ENCODE measurements around the gene IRS2.

Gene IRS2

GRCh38 chr13:109707742-109708617 is 78.4 kb downstream of the IRS2 start:
- H3K4me3 ChIP-seq (ENCODE audit: insufficient read depth in 1 of 2, low read depth in 1 of 2, low read length in 2 of 2), result no peak overlapping the region
- H3K27ac ChIP-seq (ENCODE audit: low read length, poor library complexity, severe bottlenecking), result no peak overlapping the region
- H3K9ac ChIP-seq (ENCODE audit: low read length), result no peak overlapping the region
- H3K79me1 ChIP-seq (replicated peaks; ENCODE audit: low read length, poor library complexity, severe bottlenecking), result no peaks in the 10 kb centered on the region
- 91% methylated on average over 11 of the region's 14 CpGs for WGBS
- H2BK12ac ChIP-seq (ENCODE audit: low read length in 2 of 2), result peak overlapping the region in 1 of 2 experiments; percentile 8
- H3K4me2 ChIP-seq (ENCODE audit: low read length, poor library complexity, severe bottlenecking), result no peak overlapping the region
- no peak for DNase-seq
- no peak overlapping the region for H4K8ac ChIP-seq (ENCODE audit: low read length)
- H3K18ac ChIP-seq (ENCODE audit: low read depth in 1 of 2, low read length in 2 of 2), result no peak overlapping the region
- no peak overlapping the region for H2BK5ac ChIP-seq (ENCODE audit: low read depth, low read length, poor library complexity, severe bottlenecking)
- no peaks in the 10 kb centered on the region for H3K9me3 ChIP-seq (ENCODE audit: control insufficient read depth, low read length)
- H3K4me1 ChIP-seq (ENCODE audit: control insufficient read depth, insufficient read depth, low read depth, low read length), result no peaks in the 10 kb centered on the region
- no peak overlapping the region for H2BK15ac ChIP-seq (ENCODE audit: low read depth, poor library complexity, severe bottlenecking)
- H3K23ac ChIP-seq (ENCODE audit: low read length in 2 of 2), result no peak overlapping the region
- H2BK120ac ChIP-seq (ENCODE audit: low read depth, low read length), result no peak overlapping the region
- H4K91ac ChIP-seq (ENCODE audit: low read length), result peak overlapping the region; percentile 41
- H3K14ac ChIP-seq (ENCODE audit: low read length in 2 of 2), result peak overlapping the region in 1 of 2 experiments; percentile 26
- no peak overlapping the region for H3K4ac ChIP-seq (ENCODE audit: low read depth in 1 of 2, low read length in 2 of 2)
- H2AFZ ChIP-seq (ENCODE audit: low read depth, low read length), result no peak overlapping the region
- no peak overlapping the region for H2AK5ac ChIP-seq (ENCODE audit: low read length, severe bottlenecking)
- H3K36me3 ChIP-seq (ENCODE audit: control insufficient read depth in 1 of 2, insufficient read depth in 2 of 2, low read depth in 1 of 2, low read length in 2 of 2), result no peaks in the 10 kb centered on the region
- H3K27me3 ChIP-seq (ENCODE audit: control insufficient read depth in 1 of 2, insufficient read depth in 1 of 2, low read length in 2 of 2), result no peaks in the 10 kb centered on the region

GRCh38 chr13:109707044-109707741 is 79.2 kb downstream of the IRS2 start:
- 92% methylated on average over 15 of the region's 15 CpGs for WGBS
- H2AFZ ChIP-seq (ENCODE audit: low read depth, low read length), result no peak overlapping the region

GRCh38 chr13:109706015-109706715 is 80.2 kb downstream of the IRS2 start:
- Histone ChIP-seq H3K27ac (ENCODE audit: low read length, poor library complexity, severe bottlenecking) (no peak overlapping the region), H3K9me3 (ENCODE audit: control insufficient read depth, low read length) (no peaks in the 10 kb centered on the region), H2BK120ac (ENCODE audit: low read depth, low read length) (no peak overlapping the region), H3K23ac (ENCODE audit: low read length in 2 of 2) (no peak overlapping the region), H3K4me3 (ENCODE audit: insufficient read depth in 1 of 2, low read depth in 1 of 2, low read length in 2 of 2) (no peak overlapping the region), H4K91ac (ENCODE audit: low read length) (no peak overlapping the region), H3K79me1 (replicated peaks; ENCODE audit: low read length, poor library complexity, severe bottlenecking) (no peaks in the 10 kb centered on the region), H4K8ac (ENCODE audit: low read length) (no peak overlapping the region), H3K9ac (ENCODE audit: low read length) (no peak overlapping the region), H2AFZ (ENCODE audit: low read depth, low read length) (no peak overlapping the region), H3K4ac (ENCODE audit: low read depth in 1 of 2, low read length in 2 of 2) (no peak overlapping the region), H3K4me1 (ENCODE audit: control insufficient read depth, insufficient read depth, low read depth, low read length) (no peaks in the 10 kb centered on the region), H2AK5ac (ENCODE audit: low read length, severe bottlenecking) (no peak overlapping the region), H3K18ac (ENCODE audit: low read depth in 1 of 2, low read length in 2 of 2) (no peak overlapping the region), H3K27me3 (ENCODE audit: control insufficient read depth in 1 of 2, insufficient read depth in 1 of 2, low read length in 2 of 2) (no peaks in the 10 kb centered on the region), H2BK5ac (ENCODE audit: low read depth, low read length, poor library complexity, severe bottlenecking) (no peak overlapping the region), H3K14ac (ENCODE audit: low read length in 2 of 2) (no peak overlapping the region), H3K4me2 (ENCODE audit: low read length, poor library complexity, severe bottlenecking) (no peak overlapping the region), H2BK15ac (ENCODE audit: low read depth, poor library complexity, severe bottlenecking) (no peak overlapping the region), H2BK12ac (ENCODE audit: low read length in 2 of 2) (peak overlapping the region in 1 of 2 experiments; percentile 2), H3K36me3 (ENCODE audit: control insufficient read depth in 1 of 2, insufficient read depth in 2 of 2, low read depth in 1 of 2, low read length in 2 of 2) (no peaks in the 10 kb centered on the region)
- DNase-seq, result no peak
- 94% methylated on average over 11 of the region's 12 CpGs for WGBS

More at GRCh38 chr13:109707044-109707741, 79.2 kb downstream of the IRS2 start:
- H3K9me3 ChIP-seq (ENCODE audit: control insufficient read depth, low read length), result no peaks in the 10 kb centered on the region
- no peak overlapping the region for H4K8ac ChIP-seq (ENCODE audit: low read length)
- no peak overlapping the region for H3K4me3 ChIP-seq (ENCODE audit: insufficient read depth in 1 of 2, low read depth in 1 of 2, low read length in 2 of 2)
- no peaks in the 10 kb centered on the region for H3K36me3 ChIP-seq (ENCODE audit: control insufficient read depth in 1 of 2, insufficient read depth in 2 of 2, low read depth in 1 of 2, low read length in 2 of 2)
- no peak overlapping the region for H4K91ac ChIP-seq (ENCODE audit: low read length)
- H3K4me2 ChIP-seq (ENCODE audit: low read length, poor library complexity, severe bottlenecking), result no peak overlapping the region
- no peak overlapping the region for H2BK15ac ChIP-seq (ENCODE audit: low read depth, poor library complexity, severe bottlenecking)
- no peak overlapping the region for H3K9ac ChIP-seq (ENCODE audit: low read length)
- H2BK5ac ChIP-seq (ENCODE audit: low read depth, low read length, poor library complexity, severe bottlenecking), result no peak overlapping the region
- peak overlapping the region in 1 of 2 experiments; percentile 74 for H3K14ac ChIP-seq (ENCODE audit: low read length in 2 of 2)
- no peaks in the 10 kb centered on the region for H3K27me3 ChIP-seq (ENCODE audit: control insufficient read depth in 1 of 2, insufficient read depth in 1 of 2, low read length in 2 of 2)
- peak overlapping the region in 1 of 2 experiments; percentile 8 for H2BK12ac ChIP-seq (ENCODE audit: low read length in 2 of 2)
- no peak overlapping the region for H3K27ac ChIP-seq (ENCODE audit: low read length, poor library complexity, severe bottlenecking)
- no peak overlapping the region for H3K4ac ChIP-seq (ENCODE audit: low read depth in 1 of 2, low read length in 2 of 2)
- H3K18ac ChIP-seq (ENCODE audit: low read depth in 1 of 2, low read length in 2 of 2), result no peak overlapping the region
- no peak for DNase-seq
- H2AK5ac ChIP-seq (ENCODE audit: low read length, severe bottlenecking), result no peak overlapping the region
- no peak overlapping the region for H2BK120ac ChIP-seq (ENCODE audit: low read depth, low read length)
- H3K79me1 ChIP-seq (replicated peaks; ENCODE audit: low read length, poor library complexity, severe bottlenecking), result no peaks in the 10 kb centered on the region
- no peaks in the 10 kb centered on the region for H3K4me1 ChIP-seq (ENCODE audit: control insufficient read depth, insufficient read depth, low read depth, low read length)
- H3K23ac ChIP-seq (ENCODE audit: low read length in 2 of 2), result no peak overlapping the region

Data from mesenchymal stem cell (in vitro differentiated cells and primary cell).